Spleen (tissue), 7 donors: ENCODE data around the gene ABI3.

Experiments used
- CTCF ChIP-seq, 11 experiments: fragments of 200-600 bp in 7 of 11; fragments of 450-650 bp in 4 of 11; sonication (generic) in 4 of 11; IDR thresholded peaks in 8 of 11; conservative IDR thresholded peaks in 3 of 11; 1 replicate in 7 of 11; 2 replicates in 4 of 11; pipeline versions ENCODE4 v1.4.0 to v1.8.0; 2016 to 2021; ENCODE audit warnings: antibody characterized with exemption in 11 of 11, inconsistent platforms in 4 of 11, mild to moderate bottlenecking in 1 of 11
- POLR2A ChIP-seq, 3 donors: fragments of 450-650 bp; IDR thresholded peaks; one replicate each; pipeline ENCODE4 v1.5.1; 2017; ENCODE audit warnings: antibody characterized with exemption in 3 of 3, mild to moderate bottlenecking in 1 of 3
- POLR2AphosphoS5 ChIP-seq, 3 donors: sonication (generic); formaldehyde crosslinking; IDR thresholded peaks; one replicate each; pipeline ENCODE4 v1.5.1; 2017; ENCODE audit warnings: antibody characterized with exemption in 3 of 3
- donor health status: DM: no; HTN: no; CAD: no; lungs with moderate emphysema.
- donor health status: DM: no; HTN: no; CAD: no.
- donor health status: DM: no; HTN: no; CAD: no.

- TF ChIP-seq POLR2A (IDR thresholded peaks at IDR 0.05) (no peak), CTCF (IDR thresholded peaks at IDR 0.05 in 8 of 11, conservative IDR thresholded peaks at IDR 0.05 in 3 of 11) (no peak), POLR2AphosphoS5 (IDR thresholded peaks at IDR 0.05) (no peak)
These were observed 16.4 kb downstream of the ABI3 start for GRCh38 chr17:49226771-49227435.
